Liver (tissue), 3 donors: ENCODE data around the gene B3GALT4.

Source experiments
- JUND ChIP-seq, 2 donors: IDR thresholded peaks; 2 replicates each; pipeline ENCODE4 v1.6.1; 2016; ENCODE audit warnings: antibody characterized with exemption in 2 of 2
- RXRA ChIP-seq, 2 donors: IDR thresholded peaks; 2 replicates each; pipeline ENCODE4 v1.6.1; 2017 to 2018; ENCODE audit warnings: antibody characterized with exemption in 2 of 2, mild to moderate bottlenecking in 1 of 2
- TF ChIP-seq, protein P1 (sequence below): fragments of 150-350 bp; IDR thresholded peaks from 2 replicates; pipeline ENCODE4 v1.5.1; 2017; ENCODE audit warnings: improper control_type of control experiment, low read depth, low read length; ENCODE audit not compliant: missing input control
- donor health status: healthy.
- donor health status: healthy.

DNA sequence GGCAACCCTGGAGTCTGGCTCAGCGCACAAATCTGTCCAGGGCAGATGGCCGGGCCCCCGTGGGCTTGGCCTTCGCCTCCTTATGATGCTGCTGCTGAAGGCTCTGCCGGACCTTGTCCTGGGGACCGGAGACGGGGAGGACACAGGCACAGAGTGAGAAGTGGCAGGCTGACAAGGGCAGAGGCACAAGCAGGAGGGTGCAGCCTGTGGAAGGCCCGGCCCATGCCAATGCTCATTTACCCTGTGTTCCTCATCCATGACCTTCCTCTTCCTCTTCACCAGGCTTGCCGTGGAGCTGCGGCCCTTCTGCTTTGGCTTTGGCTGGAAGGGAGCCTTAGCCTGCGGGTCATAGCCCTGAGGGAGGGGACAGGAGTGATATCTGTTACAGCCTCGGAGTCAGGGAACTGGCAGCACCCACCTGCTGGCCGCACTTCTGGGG lies 2.4 kb downstream of the B3GALT4 start:
- TF ChIP-seq, protein P1, sequence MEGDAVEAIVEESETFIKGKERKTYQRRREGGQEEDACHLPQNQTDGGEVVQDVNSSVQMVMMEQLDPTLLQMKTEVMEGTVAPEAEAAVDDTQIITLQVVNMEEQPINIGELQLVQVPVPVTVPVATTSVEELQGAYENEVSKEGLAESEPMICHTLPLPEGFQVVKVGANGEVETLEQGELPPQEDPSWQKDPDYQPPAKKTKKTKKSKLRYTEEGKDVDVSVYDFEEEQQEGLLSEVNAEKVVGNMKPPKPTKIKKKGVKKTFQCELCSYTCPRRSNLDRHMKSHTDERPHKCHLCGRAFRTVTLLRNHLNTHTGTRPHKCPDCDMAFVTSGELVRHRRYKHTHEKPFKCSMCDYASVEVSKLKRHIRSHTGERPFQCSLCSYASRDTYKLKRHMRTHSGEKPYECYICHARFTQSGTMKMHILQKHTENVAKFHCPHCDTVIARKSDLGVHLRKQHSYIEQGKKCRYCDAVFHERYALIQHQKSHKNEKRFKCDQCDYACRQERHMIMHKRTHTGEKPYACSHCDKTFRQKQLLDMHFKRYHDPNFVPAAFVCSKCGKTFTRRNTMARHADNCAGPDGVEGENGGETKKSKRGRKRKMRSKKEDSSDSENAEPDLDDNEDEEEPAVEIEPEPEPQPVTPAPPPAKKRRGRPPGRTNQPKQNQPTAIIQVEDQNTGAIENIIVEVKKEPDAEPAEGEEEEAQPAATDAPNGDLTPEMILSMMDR = no peak
- TF ChIP-seq JUND (IDR thresholded peaks at IDR 0.05) = no peak
- TF ChIP-seq RXRA (IDR thresholded peaks at IDR 0.05) = no peak
